NCI-H2227 (cell line): Measurements from ENCODE around the gene ABCB11.

Source experiments
- DNase-seq: peaks from one replicate; lab custom pipeline; 2025; ENCODE audit not compliant: unreplicated experiment; lab: John Stamatoyannopoulos, UW

The ABCB11 gene

DNA sequence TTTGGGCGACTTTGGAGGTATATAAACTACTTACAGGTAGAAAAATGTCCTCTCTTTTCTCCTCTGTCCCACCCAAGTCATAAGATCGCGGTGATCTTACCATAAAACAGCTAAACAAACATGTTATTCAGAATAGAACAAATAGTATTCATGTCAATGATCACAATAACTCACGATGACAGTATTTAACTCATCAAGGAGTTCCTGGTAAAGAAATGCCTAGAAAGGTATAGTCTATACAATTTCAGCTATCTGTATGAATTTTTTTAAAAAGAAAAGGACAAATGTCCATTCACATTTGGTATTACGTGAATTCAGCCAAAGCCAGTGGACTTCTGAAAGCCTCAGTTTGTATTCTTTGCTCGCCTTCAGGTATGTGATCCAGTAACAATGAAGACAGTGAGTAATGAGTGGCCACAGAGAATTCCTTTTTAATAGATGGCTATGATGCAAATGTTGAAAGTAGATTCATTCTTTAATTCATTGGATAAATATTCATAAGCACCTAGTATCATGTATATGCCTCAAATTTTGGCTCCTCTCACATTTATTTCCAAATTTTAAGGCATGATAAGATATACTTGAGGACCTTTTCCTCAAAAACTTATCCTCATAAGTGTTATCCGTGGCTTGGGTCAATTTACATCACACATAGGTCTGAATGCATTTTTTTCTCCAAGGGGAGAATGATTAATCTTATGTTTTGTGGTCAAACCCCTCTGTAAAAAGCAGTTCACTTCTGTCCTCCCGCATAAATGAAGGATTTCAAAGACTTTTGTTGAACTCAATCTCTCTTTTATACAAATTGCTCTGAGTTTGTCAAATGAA, 20.3 kb downstream of the ABCB11 start:
- DNase-seq, result no peak

DNA sequence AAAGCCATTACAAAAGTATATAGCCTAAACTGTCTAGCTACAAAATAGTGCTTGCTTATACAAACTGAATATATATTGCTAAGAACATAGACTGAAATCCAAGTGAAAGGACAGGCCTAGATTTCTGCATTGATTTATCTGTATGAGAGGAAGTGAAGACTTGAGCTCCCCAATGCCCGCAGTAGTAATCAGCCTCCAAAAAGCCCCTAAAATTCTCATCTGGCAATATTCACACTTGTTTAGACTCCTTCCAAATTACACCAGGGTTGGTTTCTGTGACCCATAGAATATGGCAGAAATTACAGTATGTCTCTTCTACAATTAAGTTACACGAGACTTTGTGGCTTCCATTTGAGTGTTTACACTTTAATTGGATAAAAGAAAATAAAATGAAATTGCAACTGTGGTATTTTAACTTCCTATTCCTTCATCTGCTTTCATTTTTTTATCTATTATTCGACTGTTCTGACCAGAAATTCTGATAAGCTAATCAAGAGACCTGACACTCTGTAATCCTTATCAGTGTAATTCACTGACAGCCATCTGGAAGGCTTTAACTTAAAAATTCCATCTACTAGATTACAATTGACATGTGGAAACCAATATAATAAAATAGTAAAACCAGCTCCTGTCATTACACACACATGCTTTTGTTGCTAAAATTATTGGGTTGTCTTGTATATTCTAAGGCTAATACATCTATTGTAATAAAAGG, 21.1 kb downstream of the ABCB11 start:
- no peak for DNase-seq

DNA sequence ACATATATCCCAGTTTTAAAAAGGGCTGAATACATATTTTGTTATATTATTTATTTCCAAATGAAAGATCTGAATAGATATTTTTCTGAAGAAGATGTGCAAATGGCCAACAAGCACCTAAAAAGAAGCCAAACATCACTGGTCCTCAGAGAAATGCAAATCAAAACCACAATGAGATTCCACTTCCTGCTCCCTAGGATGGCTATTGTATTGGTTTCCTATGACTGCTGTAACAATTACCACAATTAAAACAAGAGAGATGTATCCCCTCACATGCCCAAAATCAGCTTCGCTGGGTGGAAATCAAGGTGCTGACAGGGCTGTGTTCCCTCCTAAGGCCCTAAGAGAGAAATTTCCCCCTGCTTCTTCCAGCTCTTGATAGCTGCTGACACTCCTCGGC, 23.2 kb downstream of the ABCB11 start:
- no peak for DNase-seq

DNA sequence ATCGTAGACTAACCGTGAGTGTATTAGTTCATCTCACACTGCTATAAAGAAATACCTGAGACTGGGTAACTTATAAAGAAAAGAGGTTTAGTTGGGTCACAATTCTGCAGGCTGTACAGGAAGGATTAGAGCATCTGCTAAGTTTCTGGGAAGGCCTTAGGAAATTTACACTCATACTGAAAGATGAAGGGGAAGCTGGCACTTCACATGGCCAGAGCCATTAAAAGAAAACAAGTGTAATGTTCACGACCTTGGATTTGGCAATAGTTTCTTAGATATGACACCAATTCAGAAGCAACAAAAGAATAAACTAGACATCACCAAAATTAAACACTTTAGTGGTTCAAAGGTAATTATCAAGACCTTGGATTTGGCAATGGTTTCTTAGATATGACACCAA, 23.8 kb downstream of the ABCB11 start:
- DNase-seq, result no peak

DNA sequence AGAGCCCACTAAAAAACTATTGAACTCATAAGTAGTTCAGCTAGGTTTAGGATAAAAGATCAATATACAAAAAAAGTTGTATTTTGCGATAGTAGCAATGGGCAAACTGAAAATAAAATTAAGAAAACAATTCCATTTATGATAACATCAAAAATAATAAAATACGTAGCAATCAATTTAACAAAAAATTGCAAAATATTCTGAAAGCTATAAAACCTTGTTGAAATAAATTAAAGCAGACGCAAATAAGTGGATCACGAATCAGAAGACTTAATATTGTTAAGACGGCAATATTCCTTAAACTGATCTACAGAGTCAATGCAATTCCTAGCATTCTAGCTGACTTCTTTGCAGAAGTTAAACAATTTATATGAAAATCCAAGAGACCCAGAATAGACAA, 24.5 kb downstream of the ABCB11 start:
- no peak for DNase-seq

DNA sequence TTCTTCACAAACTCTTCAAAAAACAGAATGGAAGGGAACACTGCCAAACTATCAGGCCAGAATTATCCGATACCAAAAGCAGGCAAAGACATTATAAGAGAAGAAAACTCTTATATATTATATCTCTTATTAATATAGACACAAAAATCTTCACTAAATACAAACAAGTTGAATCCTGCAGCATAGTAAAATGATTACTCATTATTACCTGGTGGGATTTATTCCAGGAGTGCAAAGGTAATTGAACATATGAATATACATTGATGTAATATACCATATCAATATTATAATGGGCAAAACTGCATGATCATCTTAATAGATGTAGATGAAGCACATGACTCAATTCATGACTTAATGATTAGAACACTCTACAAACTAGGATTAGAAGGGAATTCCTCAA, 25.1 kb downstream of the ABCB11 start:
- DNase-seq, result no peak

DNA sequence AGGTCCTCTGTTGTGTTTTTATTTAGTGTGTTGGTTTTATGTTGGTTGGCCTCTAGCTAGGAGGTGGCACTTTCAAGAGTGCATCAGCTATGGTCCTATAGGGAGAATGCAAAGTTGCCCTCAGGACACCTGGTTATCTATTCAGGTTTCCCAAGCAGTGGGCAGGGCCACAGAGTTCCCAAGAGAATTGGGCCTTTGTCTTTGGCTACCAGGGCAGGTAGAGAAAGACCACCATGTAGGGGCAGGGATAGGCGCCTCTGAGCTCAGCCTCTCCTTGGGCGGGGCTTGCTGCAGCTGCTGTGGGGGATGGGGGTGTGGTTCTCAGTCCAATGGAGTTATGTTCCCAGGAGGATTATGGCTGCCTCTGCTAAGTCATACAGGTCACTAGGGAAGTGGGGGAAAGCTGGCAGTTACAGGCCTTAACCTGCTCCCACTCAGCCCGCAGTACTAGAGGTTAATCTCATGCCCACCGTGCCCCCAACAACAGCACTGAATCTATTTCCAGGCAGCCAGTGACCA, 26.0 kb downstream of the ABCB11 start:
- DNase-seq, result no peak

DNA sequence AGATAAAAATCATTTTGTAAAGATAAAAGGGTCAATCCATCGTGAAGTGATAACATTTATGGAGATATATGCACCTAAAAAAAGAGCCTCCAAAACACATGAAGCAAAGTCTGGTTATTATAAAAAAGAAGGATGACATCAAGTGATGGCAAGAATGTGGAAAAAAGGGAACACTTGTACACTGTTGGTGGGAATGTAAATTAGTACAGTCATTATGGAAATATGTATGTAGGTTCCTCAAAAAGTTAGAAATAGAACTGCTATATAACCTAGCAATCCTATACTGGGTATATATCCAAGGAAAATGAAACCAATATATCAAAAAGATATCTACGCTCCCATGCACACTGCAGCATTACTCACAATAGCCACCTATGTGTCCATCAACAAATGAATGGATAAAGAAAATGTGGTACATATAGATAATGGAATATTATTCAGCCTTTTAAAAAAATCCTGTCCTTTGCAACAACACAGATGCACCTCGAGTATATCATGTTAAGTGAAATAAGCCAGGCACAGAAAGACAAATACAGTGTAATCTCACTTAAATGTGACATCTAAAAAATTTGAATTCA, 28.9 kb downstream of the ABCB11 start:
- DNase-seq, result no peak

DNA sequence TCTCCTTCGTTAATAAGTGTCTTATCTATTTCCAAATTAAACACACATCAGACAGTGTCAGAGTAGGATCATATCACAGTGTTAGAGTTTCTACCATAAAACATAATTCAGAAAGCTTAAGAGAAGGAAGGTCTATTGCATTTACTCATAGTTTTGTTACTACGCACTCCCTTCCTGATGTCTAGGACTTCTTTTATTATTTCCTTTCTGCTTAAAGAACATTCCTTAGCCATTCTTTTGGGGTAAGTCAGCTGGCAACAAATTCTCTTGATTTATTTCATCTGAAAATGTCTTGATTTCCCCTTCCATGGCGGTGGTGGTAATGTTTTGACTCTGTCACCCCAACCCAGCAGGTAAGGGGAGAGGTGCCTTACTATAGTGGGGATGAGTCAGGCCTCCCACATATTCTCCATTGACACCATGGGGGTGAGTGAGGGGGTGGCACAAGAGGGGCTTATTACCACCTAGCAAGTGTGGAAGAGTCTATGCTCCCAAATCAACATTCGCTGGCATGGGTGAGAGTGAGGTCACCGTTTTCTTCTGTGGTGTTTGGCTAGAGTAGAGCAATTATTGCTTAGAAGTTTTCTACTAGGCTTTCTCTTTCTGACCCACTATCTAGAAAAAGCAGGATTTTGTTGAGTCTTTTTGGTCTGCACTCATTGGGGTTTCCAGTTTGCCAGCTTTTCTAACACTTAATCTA, 29.9 kb downstream of the ABCB11 start:
- no peak for DNase-seq

DNA sequence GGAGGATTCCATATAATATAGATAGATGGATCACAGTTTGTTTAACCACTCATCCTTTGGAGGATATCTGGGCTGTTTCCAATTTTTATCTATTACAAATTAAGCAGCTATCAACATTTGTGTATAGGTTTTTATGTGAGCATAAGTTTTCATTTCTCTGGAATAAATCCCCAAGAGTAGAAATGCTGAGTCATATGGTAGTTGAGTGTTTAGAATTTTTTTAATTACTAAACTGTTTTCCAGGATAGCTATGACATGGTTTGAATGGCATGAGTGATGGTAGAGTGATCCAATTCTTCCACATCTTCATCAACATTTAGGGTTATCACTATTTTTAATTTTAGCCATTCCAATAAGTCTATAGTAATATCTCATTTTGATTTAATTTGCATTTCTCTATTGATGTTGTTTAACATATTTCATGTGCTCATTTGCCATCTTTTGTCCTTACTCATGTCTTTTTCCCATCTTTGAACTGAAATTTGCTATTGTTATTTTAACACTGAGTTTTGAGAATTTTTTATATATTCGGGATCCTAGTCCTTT, 31.4 kb downstream of the ABCB11 start:
- DNase-seq, result no peak

DNA sequence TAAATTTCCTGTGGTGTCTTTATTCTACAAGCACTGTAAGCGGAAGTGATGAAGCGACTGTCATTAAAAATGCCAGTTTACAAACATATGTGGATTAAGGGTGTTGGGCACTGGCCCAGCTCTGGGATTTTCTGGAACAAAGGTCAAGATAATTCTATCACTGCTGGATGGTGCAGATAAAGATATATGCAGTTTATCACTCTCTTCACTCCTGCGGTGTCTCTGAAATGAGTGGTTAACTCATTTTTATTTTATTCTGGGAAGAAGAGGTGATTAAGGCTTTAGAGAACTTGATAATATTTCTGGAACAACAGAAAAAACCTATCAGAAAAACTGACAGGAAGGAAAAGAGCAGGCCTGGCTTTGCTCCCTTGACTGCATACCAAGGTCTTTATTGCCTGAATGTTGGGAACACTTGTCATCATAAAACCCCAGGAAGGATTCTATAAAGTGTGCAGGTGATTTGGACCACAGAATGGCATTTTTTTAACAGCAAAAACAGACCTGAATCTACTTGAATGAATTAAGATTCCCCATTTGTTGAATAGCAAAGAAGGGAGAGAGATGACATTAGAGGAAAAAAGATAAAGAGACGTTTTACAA, 32.4 kb downstream of the ABCB11 start:
- DNase-seq, result no peak

DNA sequence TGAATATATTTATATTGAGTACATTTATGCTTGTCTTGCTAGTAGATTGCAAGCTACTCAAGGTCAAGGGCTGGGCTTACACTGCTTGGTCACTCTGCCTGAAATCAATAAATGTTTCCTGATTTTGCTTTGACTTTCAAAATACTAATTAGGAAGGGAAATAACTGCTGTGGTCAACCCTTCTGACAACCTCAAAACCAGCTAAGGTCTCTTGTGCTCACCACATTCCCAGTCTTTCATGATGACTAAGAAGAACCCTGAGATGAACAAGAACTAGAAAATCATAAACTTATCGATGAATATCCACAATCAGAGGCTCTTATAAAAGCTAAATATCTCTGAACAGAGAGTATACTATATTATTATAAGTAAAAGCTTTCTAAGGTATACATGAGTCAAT, 33.3 kb downstream of the ABCB11 start:
- no peak for DNase-seq

DNA sequence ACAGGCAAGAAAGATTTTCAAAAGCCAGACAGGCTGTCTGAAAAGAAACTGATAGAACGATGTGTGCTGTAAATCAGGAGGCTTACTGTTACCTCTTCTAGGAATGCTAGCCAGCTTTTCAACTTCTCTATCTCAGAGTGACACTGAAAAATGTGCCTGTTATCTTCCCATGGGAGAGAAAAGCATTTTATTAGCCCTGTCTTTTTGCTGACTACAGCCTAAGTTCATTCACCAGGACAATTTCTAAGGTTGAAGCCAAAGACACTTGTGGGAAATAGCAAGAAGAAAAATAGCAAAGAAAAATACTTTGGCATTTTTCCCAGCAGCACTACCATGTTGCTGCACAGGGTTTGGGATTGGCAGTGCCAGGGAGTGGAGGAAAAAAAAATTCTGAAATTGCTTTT, 34.0 kb downstream of the ABCB11 start:
- DNase-seq, result no peak

DNA sequence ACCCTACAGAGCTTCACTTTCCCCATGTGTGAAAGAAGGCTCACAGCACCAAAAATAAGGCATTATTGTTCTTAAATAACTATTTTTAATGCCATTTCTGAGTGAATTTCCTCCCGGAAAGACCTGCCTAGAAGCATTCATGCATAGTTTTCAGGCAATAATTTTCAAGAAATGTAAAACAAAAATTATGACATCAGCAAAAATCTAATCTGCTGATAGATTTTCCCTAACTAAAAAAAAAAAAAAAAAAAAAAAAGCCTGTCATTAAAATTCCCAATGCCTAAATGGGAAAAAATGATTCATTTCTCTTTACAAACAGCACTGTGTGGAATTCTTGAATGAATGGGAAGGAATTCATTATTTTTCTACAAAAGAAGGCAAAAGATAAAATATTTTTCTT, 35.4 kb downstream of the ABCB11 start:
- no peak for DNase-seq

DNA sequence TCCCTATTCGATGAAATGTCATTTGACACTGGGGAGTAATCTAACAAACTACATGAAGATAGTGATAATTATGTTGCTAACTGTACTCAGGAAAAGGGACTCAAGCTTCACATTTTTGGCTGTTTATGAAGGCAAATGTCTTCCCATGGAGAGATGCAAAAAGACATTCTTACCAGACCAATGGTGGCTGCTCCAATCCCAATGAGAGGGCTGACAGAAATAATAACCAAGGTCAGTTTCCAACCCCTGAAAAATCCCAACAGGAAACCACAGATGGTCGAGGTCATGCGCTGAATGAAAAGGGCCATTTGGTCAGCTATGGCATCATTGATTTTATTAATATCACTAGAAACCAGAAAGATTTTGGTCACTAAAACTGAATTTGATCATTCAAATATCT, 37.6 kb downstream of the ABCB11 start:
- DNase-seq, result no peak

DNA sequence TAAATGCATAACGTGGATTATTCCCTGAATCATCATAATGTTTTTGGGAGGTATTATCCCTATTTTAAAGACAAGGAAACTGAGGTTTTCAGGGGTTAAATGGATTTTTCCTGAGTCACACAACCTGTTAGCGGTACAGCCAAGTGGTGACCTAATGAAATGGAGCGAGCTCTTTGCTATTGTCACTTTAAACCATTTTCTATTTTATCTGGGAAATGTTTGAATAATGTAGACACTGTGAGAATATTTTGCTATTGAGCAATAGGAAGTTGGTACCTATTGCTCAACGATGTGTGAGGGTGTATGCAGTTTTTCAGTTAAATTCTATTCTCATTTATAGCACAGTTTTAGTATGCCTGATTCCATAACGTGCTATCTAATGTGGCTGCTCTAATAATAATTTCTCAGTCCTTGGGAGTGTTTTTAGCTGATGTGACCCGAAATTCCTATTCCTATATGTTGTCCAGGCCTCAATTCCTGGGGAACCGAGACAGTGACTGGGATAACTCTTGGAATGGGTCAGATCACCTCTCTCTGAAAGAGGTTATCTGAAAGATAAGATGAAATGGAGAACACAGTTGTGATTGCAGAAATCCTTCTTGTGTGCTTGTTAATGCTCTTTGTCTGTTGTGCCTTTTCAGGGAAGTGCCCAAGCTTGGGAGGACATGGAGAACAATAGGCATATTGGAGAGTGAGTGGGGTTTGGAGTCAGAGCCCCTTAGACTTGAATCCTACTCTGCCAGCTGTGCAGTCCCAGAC, 38.4 kb downstream of the ABCB11 start:
- DNase-seq, result no peak

DNA sequence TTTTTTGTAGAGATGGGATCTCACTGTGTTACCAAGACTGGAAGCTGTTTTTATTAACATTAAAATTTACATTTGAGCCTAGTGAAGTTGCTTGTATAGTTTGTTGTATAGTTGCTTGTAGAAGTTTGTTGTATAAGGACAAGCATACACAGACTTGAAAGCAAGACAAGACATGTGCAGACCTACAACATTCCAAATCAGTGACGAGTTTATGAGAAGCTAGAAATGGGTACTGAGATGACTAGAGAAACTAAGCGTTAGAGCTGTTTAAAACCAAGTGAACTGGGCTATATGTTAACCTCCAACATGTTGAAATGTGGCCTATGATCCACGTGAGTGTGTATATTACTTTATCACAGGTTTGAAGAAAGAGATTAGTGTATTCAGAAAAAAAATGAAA, 39.1 kb downstream of the ABCB11 start:
- DNase-seq, result no peak

DNA sequence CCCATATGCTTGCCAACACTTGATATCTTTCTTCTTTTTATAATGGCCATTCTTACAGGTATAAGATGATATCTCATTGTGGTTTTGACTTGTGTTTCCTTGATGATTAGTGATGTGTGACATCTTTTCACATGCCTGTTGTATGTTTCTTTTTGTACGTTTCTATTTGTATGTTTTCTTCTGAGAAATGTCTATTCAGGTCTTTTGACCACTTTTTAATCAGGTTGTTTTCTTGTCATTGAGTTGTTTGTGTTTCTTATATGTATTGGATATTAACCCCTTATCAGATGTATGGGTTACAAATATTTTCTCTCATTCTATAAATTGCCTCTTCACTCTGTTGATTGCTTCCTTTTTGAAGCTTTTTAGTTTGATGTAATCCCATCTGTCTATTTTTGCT, 42.4 kb downstream of the ABCB11 start:
- DNase-seq, result no peak

DNA sequence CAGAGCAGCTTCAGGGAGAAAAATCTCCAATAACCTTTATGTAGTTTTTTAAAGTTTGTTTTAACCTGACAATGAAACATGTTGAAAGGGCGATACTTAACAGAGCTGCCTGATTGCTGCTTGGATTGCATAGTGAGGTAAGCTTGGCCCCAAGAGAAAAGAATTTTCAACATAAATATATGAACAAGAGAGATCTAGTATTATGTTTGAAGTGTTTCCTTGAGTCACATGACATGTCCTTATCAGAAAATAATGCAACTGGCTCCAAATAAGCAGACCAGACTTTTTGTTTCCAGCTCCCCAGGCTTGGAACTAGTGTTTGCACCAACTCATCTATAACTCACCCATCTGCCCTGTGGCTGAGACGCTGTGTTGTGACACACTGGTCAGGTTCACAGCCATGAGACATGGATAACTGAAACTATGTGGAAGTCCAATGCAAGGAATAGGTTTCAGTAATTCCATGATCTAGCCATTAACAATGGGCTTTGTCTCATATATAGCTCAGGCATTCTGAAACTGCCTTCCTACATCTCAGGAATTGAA, 44.7 kb downstream of the ABCB11 start:
- DNase-seq, result no peak

DNA sequence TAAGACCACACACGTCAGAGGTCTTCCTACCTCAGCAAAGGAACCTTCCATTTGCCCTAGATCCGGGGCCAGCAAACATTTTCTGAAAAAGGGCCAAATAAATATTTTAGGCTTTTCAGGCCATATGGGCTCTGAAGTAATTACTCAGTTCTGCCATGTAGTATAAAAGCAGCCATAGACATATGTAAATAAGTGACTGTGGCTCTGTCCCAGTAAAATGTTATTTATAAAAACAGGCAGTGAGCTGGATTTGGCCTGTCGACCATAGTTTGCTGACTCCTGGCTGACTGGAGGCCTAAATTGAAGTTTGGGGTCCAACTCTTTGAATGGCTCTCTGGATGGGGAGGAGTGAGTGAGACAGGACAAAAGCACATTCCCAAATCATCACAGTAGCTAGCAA, 49.5 kb downstream of the ABCB11 start:
- DNase-seq, result no peak
